ENCODE measurements around the gene STAG1.
"Not testable (repeated sequence)": the region's sequence is repeated elsewhere in the genome, so short reads cannot be mapped to it uniquely, and the experiment has no call there.

Gene STAG1

DNA sequence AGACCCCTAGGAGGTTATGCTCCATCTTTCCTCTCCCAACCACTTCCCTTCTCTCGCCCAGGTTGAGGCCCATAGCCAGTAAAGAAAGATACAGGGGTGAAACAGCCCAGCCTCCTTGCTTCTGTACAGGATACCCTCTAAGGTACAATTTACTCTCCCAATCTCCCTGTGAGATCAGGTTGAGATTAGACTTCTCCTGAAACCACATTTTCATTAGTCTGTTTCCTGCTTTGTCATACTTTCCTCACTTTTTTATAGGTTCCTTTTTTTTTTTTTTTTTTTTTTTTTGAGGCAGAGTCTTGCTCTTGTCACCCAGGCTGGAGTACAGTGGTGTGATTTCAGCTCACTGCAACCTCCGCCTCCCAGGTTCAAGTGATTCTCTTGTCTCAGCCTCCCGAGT, 277.3 kb downstream of the STAG1 start:
- H3K36me3 ChIP-seq (ENCODE audit: control insufficient read depth in 2 of 2, insufficient read depth in 2 of 2, low read length in 2 of 2); H3K9me3 ChIP-seq (ENCODE audit: control insufficient read depth in 2 of 2, low read length in 2 of 2); H3K27me3 ChIP-seq (ENCODE audit: control insufficient read depth in 1 of 2, insufficient read depth in 2 of 2, low read length in 2 of 2); H3K4me3 ChIP-seq (ENCODE audit: low read length in 2 of 2); H3K9ac ChIP-seq (ENCODE audit: low read length in 2 of 2); H3K27ac ChIP-seq (ENCODE audit: low read length); H3K4me1 ChIP-seq (ENCODE audit: control insufficient read depth, insufficient read depth, low read length): not testable (repeated sequence)

DNA sequence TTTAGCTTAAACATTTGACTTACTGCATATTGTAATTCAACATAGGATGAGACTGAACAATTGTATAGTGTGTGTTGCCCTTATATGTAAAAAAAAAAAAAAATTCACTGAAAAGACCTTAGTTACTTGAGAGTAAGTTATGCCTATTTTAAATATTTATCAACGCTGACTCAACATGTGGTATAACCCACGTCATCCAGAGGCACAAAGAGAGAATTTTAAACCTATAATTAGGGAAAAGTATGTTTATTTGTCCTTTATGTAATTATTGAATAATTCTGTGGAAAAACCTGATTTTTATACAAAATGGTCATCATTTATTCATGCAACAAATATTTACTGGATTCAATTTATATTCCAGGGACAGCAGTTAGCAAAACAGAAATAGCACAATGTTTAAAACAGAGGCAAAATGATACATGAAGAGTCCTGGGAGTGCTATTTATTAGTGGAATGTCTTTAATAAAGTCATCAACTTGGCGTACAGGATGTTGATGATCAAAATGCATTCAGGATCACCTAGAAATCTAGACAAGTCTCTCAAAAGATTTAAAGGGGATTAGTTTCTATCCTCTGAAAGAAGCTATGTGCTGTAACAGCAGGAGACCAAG, 278.4 kb downstream of the STAG1 start:
- Histone ChIP-seq H3K4me3 (ENCODE audit: low read length in 2 of 2) (no peak overlapping the region), H3K36me3 (ENCODE audit: control insufficient read depth in 2 of 2, insufficient read depth in 2 of 2, low read length in 2 of 2) (peaks cover 6 to 9% of the 10 kb centered on the region in 2 donors), H3K9me3 (ENCODE audit: control insufficient read depth in 2 of 2, low read length in 2 of 2) (no peaks in the 10 kb centered on the region), H3K4me1 (ENCODE audit: control insufficient read depth, insufficient read depth, low read length) (no peaks in the 10 kb centered on the region), H3K27me3 (ENCODE audit: control insufficient read depth in 1 of 2, insufficient read depth in 2 of 2, low read length in 2 of 2) (no peaks in the 10 kb centered on the region), H3K9ac (ENCODE audit: low read length in 2 of 2) (no peak overlapping the region), H3K27ac (ENCODE audit: low read length) (no peak overlapping the region)

GRCh38 chr3:136465296-136465695, 286.9 kb downstream of the STAG1 start:
- no peaks in the 10 kb centered on the region for H3K4me1 ChIP-seq (ENCODE audit: control insufficient read depth, insufficient read depth, low read length)
- H3K27ac ChIP-seq (ENCODE audit: low read length): no peak overlapping the region
- no peaks in the 10 kb centered on the region for H3K9me3 ChIP-seq (ENCODE audit: control insufficient read depth in 2 of 2, low read length in 2 of 2)
- no peak overlapping the region for H3K4me3 ChIP-seq (ENCODE audit: low read length in 2 of 2)
- no peaks in the 10 kb centered on the region for H3K36me3 ChIP-seq (ENCODE audit: control insufficient read depth in 2 of 2, insufficient read depth in 2 of 2, low read length in 2 of 2)
- H3K27me3 ChIP-seq (ENCODE audit: control insufficient read depth in 1 of 2, insufficient read depth in 2 of 2, low read length in 2 of 2): no peaks in the 10 kb centered on the region
- H3K9ac ChIP-seq (ENCODE audit: low read length in 2 of 2): no peak overlapping the region

GRCh38 chr3:136464502-136464901, 287.7 kb downstream of the STAG1 start:
- no peak overlapping the region for H3K27ac ChIP-seq (ENCODE audit: low read length)
- H3K36me3 ChIP-seq (ENCODE audit: control insufficient read depth in 2 of 2, insufficient read depth in 2 of 2, low read length in 2 of 2): no peaks in the 10 kb centered on the region
- no peaks in the 10 kb centered on the region for H3K9me3 ChIP-seq (ENCODE audit: control insufficient read depth in 2 of 2, low read length in 2 of 2)
- H3K27me3 ChIP-seq (ENCODE audit: control insufficient read depth in 1 of 2, insufficient read depth in 2 of 2, low read length in 2 of 2): no peaks in the 10 kb centered on the region
- H3K4me1 ChIP-seq (ENCODE audit: control insufficient read depth, insufficient read depth, low read length): no peaks in the 10 kb centered on the region
- H3K9ac ChIP-seq (ENCODE audit: low read length in 2 of 2): no peak overlapping the region
- no peak overlapping the region for H3K4me3 ChIP-seq (ENCODE audit: low read length in 2 of 2)

DNA sequence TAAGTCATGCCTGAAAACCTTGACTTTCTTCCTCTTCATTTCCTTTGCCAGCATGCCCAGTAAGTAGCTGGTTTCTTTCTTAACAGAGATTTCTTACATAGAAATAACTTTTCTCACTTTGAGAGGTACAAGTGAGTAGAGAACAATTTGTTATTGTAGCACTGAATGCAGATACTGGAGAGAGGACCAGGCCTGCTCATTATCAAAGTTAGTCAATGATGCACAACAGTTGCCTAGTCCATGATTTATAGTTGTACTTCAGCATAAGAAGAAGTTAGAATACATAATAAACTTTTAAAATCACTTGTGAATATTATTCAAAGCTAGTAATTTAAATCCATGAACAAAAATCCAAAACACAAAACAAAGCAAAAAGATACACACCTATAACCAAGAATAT, 289.0 kb downstream of the STAG1 start:
- H3K9ac ChIP-seq (ENCODE audit: low read length in 2 of 2): no peak overlapping the region
- H3K4me3 ChIP-seq (ENCODE audit: low read length in 2 of 2): no peak overlapping the region
- H3K9me3 ChIP-seq (ENCODE audit: control insufficient read depth in 2 of 2, low read length in 2 of 2): no peaks in the 10 kb centered on the region
- H3K36me3 ChIP-seq (ENCODE audit: control insufficient read depth in 2 of 2, insufficient read depth in 2 of 2, low read length in 2 of 2): no peaks in the 10 kb centered on the region
- no peaks in the 10 kb centered on the region for H3K27me3 ChIP-seq (ENCODE audit: control insufficient read depth in 1 of 2, insufficient read depth in 2 of 2, low read length in 2 of 2)
- no peak overlapping the region for H3K27ac ChIP-seq (ENCODE audit: low read length)
- H3K4me1 ChIP-seq (ENCODE audit: control insufficient read depth, insufficient read depth, low read length): no peaks in the 10 kb centered on the region

DNA sequence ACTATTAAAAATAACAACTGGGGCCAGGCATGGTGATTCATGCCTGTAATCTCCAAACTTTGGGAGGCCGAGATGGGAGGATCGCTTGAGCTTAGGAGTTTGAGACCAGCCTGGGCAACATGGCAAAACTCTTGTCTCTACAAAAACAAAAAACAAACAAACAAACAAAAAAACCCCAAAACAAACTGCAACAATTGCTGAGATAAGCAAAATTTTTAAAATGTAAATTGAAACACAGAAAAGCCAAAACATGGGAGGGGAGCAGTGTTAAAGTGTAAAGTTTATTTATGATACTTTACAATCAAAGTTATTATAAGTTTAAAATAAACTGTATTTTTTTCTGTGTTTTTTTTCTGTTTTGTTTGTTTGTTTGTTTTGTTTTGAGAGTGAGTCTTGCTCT, 294.4 kb downstream of the STAG1 start:
- Histone ChIP-seq H3K9ac (ENCODE audit: low read length in 2 of 2) (no peak overlapping the region), H3K36me3 (ENCODE audit: control insufficient read depth in 2 of 2, insufficient read depth in 2 of 2, low read length in 2 of 2) (peaks cover 10 to 18% of the 10 kb centered on the region in 2 donors), H3K27me3 (ENCODE audit: control insufficient read depth in 1 of 2, insufficient read depth in 2 of 2, low read length in 2 of 2) (no peaks in the 10 kb centered on the region), H3K4me1 (ENCODE audit: control insufficient read depth, insufficient read depth, low read length) (no peaks in the 10 kb centered on the region), H3K9me3 (ENCODE audit: control insufficient read depth in 2 of 2, low read length in 2 of 2) (peaks cover 0 to 25% of the 10 kb centered on the region in 2 donors), H3K27ac (ENCODE audit: low read length) (no peak overlapping the region), H3K4me3 (ENCODE audit: low read length in 2 of 2) (no peak overlapping the region)

- H3K4me3 ChIP-seq (ENCODE audit: low read length in 2 of 2): no peak overlapping the region
- peaks cover 12 to 18% of the 10 kb centered on the region in 2 donors for H3K36me3 ChIP-seq (ENCODE audit: control insufficient read depth in 2 of 2, insufficient read depth in 2 of 2, low read length in 2 of 2)
- H3K27ac ChIP-seq (ENCODE audit: low read length): no peak overlapping the region
Measured at GRCh38 chr3:136456196-136456595, 296.0 kb downstream of the STAG1 start.

DNA sequence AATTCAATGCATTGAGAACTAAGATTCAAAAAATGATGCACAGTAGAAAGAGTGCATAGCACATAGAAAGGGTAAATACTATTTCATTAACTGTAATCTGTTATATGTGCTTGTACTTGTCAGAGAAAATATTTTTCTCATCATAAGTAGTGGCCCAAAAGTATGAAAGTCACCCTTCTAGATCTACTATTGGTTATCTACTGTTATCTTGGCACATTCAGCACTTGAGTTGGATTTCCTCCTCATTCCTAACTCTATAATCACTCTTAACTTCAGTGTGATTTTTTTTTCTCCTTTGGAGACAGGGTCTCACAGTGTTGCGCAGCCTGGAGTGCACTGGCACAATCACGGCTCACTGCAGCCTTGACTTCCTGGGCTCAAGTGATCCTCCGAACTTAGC, 307.6 kb downstream of the STAG1 start:
- Histone ChIP-seq H3K27ac (ENCODE audit: low read length) (no peak overlapping the region), H3K4me1 (ENCODE audit: control insufficient read depth, insufficient read depth, low read length) (no peaks in the 10 kb centered on the region), H3K9me3 (ENCODE audit: control insufficient read depth in 2 of 2, low read length in 2 of 2) (no peaks in the 10 kb centered on the region), H3K4me3 (ENCODE audit: low read length in 2 of 2) (no peak overlapping the region), H3K9ac (ENCODE audit: low read length in 2 of 2) (no peak overlapping the region), H3K36me3 (ENCODE audit: control insufficient read depth in 2 of 2, insufficient read depth in 2 of 2, low read length in 2 of 2) (peaks cover 3 to 6% of the 10 kb centered on the region in 2 donors), H3K27me3 (ENCODE audit: control insufficient read depth in 1 of 2, insufficient read depth in 2 of 2, low read length in 2 of 2) (no peaks in the 10 kb centered on the region)

More at GRCh38 chr3:136456196-136456595, 296.0 kb downstream of the STAG1 start:
- Histone ChIP-seq H3K9ac (ENCODE audit: low read length in 2 of 2) (no peak overlapping the region), H3K9me3 (ENCODE audit: control insufficient read depth in 2 of 2, low read length in 2 of 2) (peaks cover 0 to 25% of the 10 kb centered on the region in 2 donors), H3K4me1 (ENCODE audit: control insufficient read depth, insufficient read depth, low read length) (no peaks in the 10 kb centered on the region), H3K27me3 (ENCODE audit: control insufficient read depth in 1 of 2, insufficient read depth in 2 of 2, low read length in 2 of 2) (no peaks in the 10 kb centered on the region)

DNA sequence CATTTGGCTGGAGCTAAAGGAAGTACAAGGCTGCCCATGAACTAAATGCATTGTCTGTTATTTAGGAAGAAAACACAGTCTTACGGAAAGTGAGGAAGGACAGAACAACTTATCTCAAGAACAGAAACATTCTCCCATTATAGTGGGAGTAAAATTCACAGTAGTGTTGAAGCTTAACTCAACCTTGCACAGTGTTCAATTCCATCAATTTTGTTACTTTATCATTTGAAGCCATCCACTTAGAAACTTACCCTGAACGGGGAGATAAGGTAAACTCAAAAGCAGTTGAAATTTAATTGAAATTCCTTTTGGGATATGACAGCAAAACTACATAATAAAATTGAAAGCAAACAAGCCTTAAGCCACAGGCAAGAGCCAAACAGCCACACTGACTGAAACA, 315.1 kb downstream of the STAG1 start:
- no peaks in the 10 kb centered on the region for H3K9me3 ChIP-seq (ENCODE audit: control insufficient read depth in 2 of 2, low read length in 2 of 2)
- H3K27me3 ChIP-seq (ENCODE audit: control insufficient read depth in 1 of 2, insufficient read depth in 2 of 2, low read length in 2 of 2): no peaks in the 10 kb centered on the region
- no peak overlapping the region for H3K4me3 ChIP-seq (ENCODE audit: low read length in 2 of 2)
- no peak overlapping the region for H3K27ac ChIP-seq (ENCODE audit: low read length)
- no peak overlapping the region for H3K9ac ChIP-seq (ENCODE audit: low read length in 2 of 2)
- no peaks in the 10 kb centered on the region for H3K4me1 ChIP-seq (ENCODE audit: control insufficient read depth, insufficient read depth, low read length)
- H3K36me3 ChIP-seq (ENCODE audit: control insufficient read depth in 2 of 2, insufficient read depth in 2 of 2, low read length in 2 of 2): peaks cover 5 to 9% of the 10 kb centered on the region in 2 donors

DNA sequence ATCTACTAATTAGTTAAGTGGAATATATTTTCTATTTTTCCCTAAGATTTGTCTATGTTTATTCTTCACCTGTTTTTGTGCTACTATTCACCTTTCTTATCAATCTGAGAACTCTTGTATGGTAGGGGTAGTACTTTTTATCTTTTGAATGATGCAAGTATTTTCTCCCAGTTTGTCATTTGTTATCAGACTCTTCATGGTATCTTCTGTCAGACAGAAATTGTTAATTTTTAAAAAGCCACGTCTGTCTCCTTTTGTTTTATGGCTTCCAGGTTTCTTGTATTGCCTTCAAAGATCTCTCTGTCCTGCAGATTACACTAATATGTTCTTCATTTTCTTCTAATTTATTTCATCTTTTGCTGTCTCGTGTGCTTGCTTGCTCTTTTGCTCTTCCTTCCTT, 317.7 kb downstream of the STAG1 start:
- Histone ChIP-seq H3K36me3 (ENCODE audit: control insufficient read depth in 2 of 2, insufficient read depth in 2 of 2, low read length in 2 of 2) (peaks cover 4 to 7% of the 10 kb centered on the region in 2 donors), H3K4me1 (ENCODE audit: control insufficient read depth, insufficient read depth, low read length) (no peaks in the 10 kb centered on the region), H3K27me3 (ENCODE audit: control insufficient read depth in 1 of 2, insufficient read depth in 2 of 2, low read length in 2 of 2) (no peaks in the 10 kb centered on the region), H3K4me3 (ENCODE audit: low read length in 2 of 2) (no peak overlapping the region), H3K9ac (ENCODE audit: low read length in 2 of 2) (no peak overlapping the region), H3K27ac (ENCODE audit: low read length) (no peak overlapping the region), H3K9me3 (ENCODE audit: control insufficient read depth in 2 of 2, low read length in 2 of 2) (no peaks in the 10 kb centered on the region)

DNA sequence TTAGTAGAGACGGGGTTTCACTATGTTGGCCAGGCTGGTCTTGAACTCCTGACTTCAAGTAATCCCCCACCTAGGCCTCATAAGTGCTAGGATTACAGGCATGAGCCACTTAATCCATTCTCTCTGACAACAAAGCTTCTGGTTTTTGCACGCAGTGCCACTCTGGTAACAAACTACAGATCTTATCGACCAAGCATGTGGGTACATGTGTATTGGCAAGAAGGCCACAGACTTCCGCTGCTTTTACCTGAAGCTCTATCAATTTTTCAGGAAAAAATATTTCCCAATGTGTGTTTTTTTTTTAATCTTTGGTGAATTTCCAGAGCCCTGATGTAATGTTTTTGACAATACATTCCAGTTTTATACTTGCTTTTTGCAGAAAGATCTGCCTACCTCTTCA, 319.5 kb downstream of the STAG1 start:
- Histone ChIP-seq H3K36me3 (ENCODE audit: control insufficient read depth in 2 of 2, insufficient read depth in 2 of 2, low read length in 2 of 2) (peaks cover 4 to 7% of the 10 kb centered on the region in 2 donors), H3K4me3 (ENCODE audit: low read length in 2 of 2) (no peak overlapping the region), H3K9ac (ENCODE audit: low read length in 2 of 2) (no peak overlapping the region), H3K9me3 (ENCODE audit: control insufficient read depth in 2 of 2, low read length in 2 of 2) (no peaks in the 10 kb centered on the region), H3K27me3 (ENCODE audit: control insufficient read depth in 1 of 2, insufficient read depth in 2 of 2, low read length in 2 of 2) (no peaks in the 10 kb centered on the region), H3K27ac (ENCODE audit: low read length) (no peak overlapping the region), H3K4me1 (ENCODE audit: control insufficient read depth, insufficient read depth, low read length) (no peaks in the 10 kb centered on the region)
